GM21619 (cell line): ENCODE data around the gene CTF1.
"Not testable (repeated sequence)": the region's sequence is repeated elsewhere in the genome, so short reads cannot be mapped to it uniquely, and the experiment has no call there.

Source experiments
- ATAC-seq: cut with Tn5 transposase; IDR thresholded peaks from one replicate; pipeline ENCODE4 v1.9.1; 2021; ENCODE audit not compliant: unreplicated experiment

CTF1 gene, protein sequence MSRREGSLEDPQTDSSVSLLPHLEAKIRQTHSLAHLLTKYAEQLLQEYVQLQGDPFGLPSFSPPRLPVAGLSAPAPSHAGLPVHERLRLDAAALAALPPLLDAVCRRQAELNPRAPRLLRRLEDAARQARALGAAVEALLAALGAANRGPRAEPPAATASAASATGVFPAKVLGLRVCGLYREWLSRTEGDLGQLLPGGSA

DNA sequence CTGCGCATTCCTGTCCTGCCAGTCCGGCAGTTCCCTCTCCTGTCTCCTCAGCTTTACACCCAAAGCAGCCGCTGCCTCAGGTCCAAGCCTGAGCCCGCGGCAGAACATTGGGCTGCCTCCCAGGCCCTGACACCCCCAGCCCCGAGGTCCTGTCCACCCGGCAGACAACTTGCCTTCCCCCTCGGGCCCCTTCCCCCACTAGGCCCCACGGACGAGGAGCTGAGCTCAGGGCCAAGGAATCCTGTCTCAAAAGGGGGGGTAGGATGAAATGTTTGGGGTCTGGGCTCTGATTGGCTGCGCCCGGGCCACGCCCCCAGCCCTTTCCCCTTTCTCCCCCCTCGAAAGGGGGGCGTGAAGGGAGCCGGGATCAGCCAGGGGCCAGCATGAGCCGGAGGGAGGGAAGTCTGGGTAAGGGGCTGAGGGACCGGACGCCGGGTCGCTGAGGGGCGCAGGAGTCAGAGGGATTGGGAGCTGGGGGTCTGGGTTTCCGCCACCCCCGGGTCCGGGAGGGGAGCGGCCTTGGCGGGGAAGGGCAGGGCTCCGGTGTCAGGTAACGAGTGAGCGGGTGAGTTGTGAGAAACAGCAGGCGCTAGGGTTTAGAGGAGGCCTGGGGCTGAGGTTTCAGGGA lies at the start of gene CTF1:
Gene CTF1, plus strand, starts transcription at position 354 of the 628 bp plus-strand sequence. Its CDS starts 30 bp downstream, at position 384.
- no peak for ATAC-seq

DNA sequence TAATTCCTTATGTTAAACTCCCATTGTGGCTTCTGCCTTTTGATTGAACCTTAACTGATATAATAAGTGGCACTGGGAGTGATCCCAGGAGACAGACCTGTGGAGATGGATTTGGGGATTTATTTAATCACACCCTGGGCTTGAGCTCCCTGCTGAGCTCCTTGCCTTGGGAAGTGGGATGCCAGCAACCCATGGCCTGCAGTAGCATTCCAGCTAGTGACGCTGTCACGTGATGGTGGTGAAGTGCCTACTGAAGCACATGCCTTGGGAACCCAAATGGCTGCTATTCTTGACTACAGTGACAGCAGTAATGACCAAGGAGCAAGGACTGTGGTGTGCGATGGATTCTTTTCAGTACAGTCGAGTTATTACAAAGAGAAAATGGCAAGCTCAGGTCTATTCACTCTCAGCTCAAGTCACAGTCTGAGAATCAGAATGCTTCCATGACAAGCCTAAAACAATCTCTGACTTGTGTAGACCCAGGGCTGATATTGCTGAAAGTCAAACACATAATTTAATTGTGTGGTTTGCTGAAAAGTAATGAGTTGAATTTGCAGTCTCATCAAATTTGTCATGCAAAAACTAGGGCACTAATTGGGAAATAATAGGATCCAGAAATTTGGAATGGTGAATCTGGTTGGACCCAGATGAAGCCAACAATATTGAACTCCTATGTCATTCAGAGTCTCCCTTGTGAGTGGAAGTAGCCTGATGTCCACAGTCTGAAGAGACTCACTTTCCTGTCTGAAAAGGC lies 49.6 kb upstream of the CTF1 start:
- no peak for ATAC-seq

DNA sequence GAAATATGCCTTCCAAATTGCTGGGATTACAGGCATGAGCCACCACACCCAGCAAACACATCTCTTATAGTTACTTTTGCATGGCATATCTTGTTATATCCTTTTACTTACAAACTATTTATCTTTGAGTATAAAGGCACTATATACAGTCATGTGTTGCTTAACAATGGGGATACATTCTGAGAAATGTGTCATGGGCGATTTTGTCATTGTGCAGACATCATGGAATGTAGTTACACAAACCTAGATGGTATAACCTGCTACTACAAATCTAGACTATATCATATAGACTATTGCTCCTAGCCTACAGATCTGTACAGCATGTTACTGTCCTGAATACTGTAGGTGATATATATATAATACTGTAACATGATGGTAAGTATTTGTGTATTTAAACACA lies 46.2 kb upstream of the CTF1 start:
- ATAC-seq, result no peak

DNA sequence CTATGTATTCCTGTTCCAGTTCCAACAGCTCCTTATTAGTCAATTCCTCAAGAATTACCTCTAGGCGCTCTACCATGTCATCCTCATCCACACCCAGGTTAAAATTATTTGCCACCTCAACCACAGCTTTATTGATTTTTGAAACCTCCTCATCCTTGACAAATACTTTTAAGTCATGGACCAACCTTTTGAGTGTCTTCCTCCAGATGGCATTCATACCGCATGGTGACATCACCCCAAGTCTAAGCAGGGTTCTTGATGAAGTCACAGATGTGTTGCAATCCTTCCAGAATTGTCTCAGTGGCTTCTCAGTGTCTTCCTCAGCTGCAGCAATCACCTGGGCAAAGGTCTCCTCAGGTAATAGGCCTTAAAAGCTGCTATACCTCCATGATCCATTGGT lies 42.7 kb upstream of the CTF1 start:
- no peak for ATAC-seq

DNA sequence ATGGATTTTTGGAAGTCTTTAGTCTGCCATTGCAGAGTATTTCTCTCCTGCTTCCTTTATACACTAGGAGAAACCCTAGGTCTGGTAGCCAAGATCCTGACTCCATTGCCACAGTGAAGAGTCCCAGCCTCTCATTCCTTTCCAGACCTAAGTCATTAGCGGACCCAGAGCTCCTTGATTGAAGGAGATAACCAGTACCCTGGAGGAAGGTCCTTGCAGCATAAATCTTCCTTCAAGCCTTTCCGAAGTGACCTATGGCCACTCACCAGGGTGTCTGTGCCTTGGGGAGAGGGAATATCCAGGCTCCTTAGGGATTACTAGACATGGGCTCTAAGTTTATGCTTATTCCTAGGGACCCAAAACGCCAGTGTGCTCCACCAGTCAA lies 38.3 kb upstream of the CTF1 start:
- no peak for ATAC-seq

DNA sequence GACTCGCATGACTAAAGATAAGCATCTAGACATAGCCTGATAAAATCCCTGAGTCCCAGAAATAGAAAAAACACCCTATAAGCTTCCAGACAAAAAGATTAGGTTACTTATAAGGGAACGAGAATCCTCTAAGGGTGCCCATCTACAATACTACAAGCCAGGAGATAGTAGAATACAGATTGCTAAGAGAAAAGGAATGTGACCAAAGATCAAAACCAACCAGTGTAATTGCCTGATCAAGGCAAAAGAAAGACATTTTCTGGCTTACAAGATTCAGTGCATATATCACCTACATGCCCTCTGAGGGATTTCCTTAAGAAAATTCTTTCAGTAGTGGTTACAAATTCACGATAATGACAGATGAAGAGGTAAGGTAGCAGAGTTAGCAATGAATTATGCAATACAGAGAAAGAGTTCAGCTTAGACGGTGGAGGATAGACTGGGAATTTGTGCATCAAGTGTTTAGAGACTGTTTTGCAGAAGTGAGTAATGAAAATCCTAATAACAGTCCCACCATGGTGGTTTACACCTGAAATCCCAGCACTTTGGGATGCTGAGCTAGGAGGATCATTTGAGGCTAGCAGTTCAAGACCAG lies 37.5 kb upstream of the CTF1 start:
- no peak for ATAC-seq

DNA sequence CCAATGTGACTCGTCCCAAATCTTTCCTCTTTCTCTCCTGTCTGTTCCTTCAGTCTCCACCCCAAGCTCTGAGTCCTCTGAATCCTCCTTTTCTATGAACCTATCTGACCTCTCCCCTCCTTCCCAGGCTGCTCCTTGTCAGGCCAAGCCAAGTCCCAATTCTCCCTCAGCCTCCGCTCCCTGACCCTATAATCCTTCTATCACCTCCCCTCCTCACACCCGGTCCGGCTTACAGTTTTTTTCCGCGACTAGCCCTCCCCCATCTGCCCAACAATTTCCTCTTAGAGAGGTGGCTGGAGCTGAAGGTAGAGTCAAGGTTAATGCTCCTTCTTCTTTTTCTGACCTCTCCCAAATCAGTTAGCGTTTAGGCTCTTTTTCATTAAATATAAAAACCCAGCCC lies 35.7 kb upstream of the CTF1 start:
- ATAC-seq, result not testable (repeated sequence)

DNA sequence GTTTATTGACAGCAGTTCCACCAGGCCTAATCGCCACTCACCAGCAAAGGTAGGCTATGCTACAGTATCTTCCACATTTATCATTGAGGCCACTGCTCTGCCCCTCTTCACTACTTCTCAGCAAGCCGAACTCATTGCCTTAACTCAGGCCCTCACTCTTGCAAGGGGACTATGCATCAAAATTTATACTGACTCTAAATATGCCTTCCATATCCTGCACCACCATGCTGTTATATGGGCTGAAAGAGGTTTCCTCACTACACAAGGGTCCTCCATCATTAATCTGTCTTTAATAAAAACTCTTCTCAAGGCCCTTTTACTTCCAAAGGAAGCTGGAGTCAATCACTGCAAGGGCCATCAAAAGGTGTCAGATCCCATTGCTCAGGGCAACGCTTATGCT lies 33.2 kb upstream of the CTF1 start:
- not testable (repeated sequence) for ATAC-seq

DNA sequence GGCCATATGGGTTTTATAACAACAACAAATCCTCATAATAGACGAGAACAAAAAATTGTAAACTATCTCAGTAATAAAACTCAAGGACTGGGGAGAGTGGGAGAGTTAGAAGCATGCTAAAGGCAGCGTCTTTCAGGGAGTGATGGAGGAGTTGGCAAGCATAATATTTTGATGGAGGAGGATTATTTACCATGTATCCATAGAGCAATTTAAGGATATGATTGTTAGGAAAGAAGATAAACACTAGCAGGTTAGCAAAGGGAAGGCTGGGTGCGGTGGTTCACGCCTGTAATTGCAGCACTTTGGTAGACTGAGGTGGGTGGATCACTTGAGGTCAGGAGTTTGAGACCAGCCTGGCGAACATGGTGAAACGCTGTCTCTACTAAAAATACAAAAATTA lies 30.4 kb upstream of the CTF1 start:
- ATAC-seq, result no peak

DNA sequence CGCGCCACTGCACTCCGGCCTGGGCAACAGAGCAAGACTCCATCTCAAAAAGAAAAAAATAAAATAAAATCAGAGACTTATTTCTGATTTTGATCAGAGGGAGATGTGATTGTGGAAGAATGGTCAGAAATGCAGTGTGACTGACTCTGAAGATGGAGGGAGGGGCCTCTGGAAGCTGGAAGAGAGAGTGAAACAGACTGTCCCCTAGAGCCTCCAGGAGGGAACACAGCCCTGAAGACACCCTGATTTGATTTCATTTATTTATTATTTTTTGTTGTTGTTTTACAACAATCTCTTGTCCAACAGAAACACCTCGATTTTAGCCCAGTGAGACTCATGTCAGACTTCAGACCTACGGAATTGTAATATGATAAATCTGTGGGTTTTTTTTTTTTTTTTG lies 28.7 kb upstream of the CTF1 start:
- no peak for ATAC-seq

DNA sequence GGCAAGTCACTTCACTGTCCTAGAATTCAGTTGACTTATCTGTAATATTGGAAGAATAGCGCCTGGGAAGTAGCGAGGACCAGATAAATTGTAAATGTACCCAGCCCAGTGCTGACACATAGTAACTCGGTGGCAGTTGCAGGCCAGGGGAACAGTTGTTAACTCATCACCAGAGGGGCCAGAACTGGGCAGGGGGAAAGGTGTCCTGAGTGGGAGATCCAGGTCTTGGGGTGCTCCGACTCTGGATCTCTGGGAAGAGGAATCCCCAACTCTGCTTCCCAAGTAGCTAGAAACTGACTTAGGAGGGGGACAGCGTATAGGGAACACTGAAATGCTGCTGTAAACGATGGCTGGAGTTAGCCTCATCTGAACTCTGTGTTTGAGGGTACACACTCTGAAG lies 25.5 kb upstream of the CTF1 start:
- ATAC-seq, result no peak

DNA sequence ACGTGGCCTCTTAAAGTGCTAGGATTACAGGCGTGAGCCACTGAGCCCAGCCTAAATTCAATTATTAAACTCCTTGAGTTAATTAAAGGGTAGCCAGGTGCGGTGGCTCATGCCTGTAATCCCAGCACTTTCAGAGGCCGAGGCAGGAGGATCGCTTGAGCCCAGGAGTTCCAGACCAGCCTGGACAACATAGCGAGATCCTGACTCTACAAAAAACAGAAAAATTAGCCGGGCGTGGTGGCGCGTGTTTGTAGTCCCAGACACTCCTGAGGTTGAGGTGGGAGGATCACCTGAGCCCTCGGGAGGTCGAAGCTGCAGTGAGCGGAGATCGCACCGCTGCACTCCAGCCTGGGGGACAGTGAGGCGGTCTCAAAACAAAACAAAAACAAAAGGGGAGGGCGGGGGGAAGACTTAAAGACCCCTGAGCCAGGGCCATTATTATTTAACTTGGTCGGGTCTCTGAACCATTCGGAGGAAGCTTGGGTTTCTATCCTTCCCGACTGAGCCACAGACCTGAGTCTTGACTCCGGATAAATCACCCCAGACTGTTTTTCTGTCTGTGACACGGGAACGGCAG lies 22.1 kb upstream of the CTF1 start:
- ATAC-seq, result no peak

DNA sequence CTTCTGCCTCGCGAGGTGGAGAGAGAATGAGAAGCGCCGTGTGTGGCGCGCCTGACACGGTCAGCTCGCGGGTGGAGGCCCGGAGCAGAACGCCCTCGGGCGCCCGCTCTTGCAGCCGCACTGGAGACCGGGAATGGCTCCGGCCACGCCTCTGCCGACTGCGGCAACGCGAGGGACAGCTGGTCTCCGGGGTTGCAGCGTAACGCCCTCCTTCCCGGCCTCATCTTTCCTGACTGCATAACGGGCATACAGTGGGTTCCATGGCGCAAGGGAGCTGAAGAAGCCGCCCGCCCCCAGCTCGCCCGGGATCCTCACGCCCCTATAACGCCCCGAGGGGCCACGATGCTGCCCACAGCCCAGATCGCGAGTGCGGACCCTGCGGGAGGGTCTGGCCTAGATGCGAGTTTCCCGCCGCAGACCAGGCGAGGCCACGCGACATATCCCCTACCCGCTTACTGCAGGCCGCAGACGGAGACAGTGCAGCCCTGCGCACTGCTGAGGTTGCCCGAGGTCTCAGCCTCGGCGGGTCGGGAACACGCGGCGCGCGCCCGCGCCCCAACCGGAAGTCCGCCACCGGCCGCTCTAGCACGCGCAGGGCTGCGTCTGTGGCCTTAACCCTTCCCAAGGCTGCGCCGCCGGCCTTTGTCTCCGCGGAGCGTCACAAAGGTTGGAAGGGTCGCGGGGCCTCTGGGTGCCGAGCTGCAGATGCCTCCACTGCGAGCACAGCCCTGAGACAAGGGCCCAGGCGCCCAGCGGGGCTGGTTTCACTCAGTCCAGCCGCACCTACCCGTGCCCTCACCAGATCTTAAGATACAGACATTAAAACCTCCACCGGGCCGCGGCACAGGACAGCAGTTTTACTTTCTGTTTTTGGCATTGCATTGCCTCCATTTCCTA lies 21.3 kb upstream of the CTF1 start:
- ATAC-seq, result peak; percentile 75

DNA sequence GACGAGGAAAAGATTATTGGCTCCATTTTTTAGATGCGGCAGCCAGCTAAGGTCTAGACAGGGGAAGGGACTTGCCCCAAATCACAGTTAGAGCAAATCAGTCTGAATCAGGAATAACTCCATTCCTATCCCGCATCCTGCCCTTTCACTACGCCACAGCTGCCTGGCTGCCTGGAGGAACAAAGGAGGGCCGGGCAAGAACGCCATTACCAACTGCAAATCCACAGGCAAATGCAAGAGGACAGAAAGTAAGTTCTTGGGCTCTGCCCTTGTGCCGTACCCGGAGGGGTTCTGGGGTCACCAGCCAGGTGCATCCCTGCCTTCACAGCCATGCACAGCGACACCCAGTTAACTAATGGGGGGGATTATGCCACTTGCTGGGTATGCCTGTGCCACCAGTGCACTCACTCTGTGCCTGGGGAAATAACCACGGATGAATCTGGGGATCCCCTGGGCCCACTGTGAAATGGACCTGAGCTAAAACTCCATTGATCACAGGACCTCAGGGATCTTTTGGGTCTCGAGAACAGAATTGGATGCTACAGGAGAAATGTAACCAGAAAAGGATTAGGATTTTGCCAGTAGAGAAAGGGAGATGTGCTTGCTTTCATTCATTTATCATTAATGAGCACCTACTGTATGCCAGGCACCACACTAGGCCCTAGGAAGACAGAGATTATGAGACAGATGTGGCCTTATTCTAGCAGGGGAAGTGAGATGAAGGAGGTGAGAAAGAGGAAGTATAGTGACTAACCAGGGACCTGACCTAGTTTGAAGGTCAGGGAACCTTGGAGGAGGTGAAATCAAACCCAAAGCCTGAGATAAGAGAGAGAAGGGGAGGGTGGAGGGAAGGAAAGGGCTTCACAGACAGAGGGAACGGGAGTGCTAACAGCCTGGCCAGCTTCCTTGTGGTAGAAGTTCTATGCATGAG lies 20.3 kb upstream of the CTF1 start:
- no peak for ATAC-seq

DNA sequence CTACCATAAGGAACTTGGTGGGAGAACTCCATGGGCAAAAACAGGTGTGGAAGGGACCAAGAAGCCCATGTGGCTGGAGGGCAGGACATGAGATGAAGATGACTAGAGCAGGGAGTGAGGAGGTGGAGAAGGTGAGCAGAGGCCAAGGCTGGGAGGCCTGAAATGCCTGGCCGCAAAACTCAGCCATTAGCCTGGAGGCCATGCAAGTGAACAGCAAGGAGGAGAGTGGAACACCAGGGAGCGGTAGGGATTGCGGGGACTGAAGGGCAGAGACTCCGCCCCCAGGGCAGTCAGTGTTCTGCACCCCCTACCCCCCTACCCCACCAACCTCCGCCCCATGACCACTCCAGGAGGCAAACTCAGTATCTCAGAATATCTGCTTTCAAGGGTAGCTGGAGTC lies 19.5 kb upstream of the CTF1 start:
- no peak for ATAC-seq

DNA sequence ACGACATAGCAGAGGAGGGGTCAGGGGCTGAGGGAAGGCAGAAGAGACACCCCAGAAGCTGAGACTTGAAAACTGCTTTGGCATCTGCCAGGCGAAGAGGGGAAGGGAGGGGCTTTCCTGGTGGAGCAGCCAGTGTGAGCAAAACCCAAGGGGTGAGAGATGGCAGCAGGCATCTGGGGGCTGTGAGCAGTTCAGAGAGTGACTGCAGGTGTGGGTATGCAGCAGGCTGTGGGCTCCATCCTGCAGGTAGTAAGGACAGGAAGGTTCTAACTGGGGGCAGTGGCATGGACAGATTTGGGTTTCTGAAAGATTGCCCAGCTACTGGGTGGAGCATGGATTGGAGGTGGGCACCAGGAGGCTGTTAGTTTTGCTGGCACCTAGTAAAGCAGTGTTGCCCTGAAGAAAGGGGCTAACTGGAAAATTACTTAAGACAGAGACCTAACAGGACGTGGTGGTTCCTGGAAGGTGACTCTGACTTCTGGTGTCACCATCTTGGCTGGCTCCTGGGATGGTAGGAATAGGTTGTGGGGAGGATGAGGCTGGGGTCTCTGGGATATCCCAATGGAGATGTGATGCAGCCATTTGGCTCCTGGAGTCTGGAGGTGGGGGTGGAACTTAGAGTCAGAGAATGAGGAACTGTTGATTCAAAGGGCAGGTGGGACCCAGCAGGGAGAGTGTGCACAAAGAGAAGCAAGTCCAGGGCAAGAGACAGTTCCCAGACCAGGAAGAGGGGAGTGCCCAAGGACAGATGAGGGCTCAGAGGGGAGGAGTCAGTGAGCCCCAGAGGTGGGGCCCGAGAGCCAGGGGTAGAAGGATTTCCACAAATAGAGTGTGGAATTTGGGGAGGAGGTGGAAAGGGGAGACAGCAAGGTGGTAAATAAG lies 13.7 kb upstream of the CTF1 start:
- no peak for ATAC-seq

DNA sequence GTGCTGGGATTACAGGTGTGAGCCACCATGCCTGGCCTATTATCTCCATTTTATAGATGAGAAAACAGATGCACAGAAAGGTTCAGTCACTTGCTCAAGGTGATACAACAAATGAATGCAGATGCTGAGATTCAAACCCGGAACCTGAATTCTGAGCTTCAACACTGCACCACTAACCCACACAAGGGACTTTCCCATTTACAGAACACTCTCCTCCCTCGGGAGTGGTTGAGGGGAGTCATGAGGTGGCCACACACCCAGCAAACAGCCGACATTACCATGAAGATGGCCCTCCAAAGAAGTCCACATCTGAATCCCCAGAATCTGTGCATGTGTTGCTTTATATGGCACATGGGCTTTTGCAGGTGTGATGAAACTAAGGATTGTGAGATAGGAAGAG lies 11.7 kb upstream of the CTF1 start:
- no peak for ATAC-seq

DNA sequence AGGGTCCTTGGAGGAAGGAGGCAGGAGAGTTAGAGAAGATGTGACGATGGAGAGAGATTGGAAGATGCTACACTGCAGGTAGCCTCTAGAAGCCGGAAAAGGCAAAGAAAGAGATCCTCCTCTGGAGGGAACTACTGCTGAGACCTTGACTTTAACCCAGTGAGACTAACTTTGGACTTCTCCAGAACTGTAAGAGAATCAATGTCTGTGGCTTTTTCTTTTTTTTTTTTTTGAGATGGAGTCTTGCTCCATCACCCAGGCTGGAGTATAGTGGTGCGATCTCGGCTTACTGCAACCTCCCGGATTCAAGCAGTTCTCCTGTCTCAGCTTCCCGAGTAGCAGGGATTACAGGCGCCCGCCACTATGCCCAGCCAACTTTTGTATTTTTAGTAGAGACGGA lies 11.2 kb upstream of the CTF1 start:
- no peak for ATAC-seq

DNA sequence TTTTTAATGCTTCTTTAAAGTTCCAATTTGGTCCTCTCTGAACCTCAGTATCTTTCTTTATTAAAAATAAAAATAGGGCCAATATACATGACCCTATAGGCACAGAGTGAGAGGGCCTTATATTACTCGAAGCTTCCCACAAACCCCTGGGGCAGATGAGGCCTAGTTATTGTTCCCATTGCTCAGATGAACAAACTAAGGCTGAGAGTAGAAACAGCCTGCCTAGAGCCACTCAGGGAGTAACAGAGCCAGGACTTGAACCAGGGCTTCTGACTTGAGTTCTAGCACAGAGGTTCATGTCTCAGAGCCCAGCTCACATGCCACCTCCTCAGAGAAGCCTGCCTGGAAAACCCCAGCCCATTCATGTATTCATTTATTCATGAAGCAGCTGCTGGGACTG lies 10.3 kb upstream of the CTF1 start:
- no peak for ATAC-seq
